Amygdala (tissue), 56 donors: ENCODE results near the gene HNRNPH2.

ENCODE experiments used
- DNase-seq, 56 donors: peaks; one replicate each; lab custom pipeline; 2025; lab: John Stamatoyannopoulos, UW

Gene HNRNPH2

GRCh38 chrX:101393530-101394305 lies 14.3 kb upstream of the HNRNPH2 start:
- no peak for DNase-seq

GRCh38 chrX:101394372-101394771 lies 13.7 kb upstream of the HNRNPH2 start:
- DNase-seq = no peak

- DNase-seq = no peak
Observed at GRCh38 chrX:101395789-101396188, 12.2 kb upstream of the HNRNPH2 start.

GRCh38 chrX:101397779-101398178 lies 10.2 kb upstream of the HNRNPH2 start:
- DNase-seq = no peak

- no peak for DNase-seq
Observed at GRCh38 chrX:101398694-101399093, 9.3 kb upstream of the HNRNPH2 start.

GRCh38 chrX:101399825-101400224 lies 8.2 kb upstream of the HNRNPH2 start:
- DNase-seq = no peak

- peak in 10 of 56 donors; percentile 3 to 29 (median 20) for DNase-seq
Observed at GRCh38 chrX:101407167-101407747, 765 bp upstream of the HNRNPH2 start.

GRCh38 chrX:101408532-101408841 lies 465 bp downstream of the HNRNPH2 start:
- DNase-seq = no peak

- DNase-seq = no peak
Observed at GRCh38 chrX:101409043-101409442, 1.0 kb downstream of the HNRNPH2 start.

GRCh38 chrX:101410461-101410860 lies 2.4 kb downstream of the HNRNPH2 start:
- no peak for DNase-seq

- DNase-seq = no peak
Observed at GRCh38 chrX:101411984-101412383, 4.0 kb downstream of the HNRNPH2 start.

GRCh38 chrX:101415180-101416145 lies 7.4 kb downstream of the HNRNPH2 start:
- DNase-seq = peak in 21 of 56 donors; percentile 1 to 71 (median 11)

GRCh38 chrX:101416691-101417090 lies 8.7 kb downstream of the HNRNPH2 start:
- no peak for DNase-seq

- peak in 2 of 56 donors; percentile 0 for DNase-seq
Observed at GRCh38 chrX:101417190-101417589, 9.2 kb downstream of the HNRNPH2 start.

- DNase-seq = peak in 49 of 56 donors; percentile 3 to 70 (median 33)
Observed at GRCh38 chrX:101417981-101418841, 10.2 kb downstream of the HNRNPH2 start.

- no peak for DNase-seq
Observed at GRCh38 chrX:101419489-101419888, 11.5 kb downstream of the HNRNPH2 start.

- DNase-seq = no peak
Observed at GRCh38 chrX:101427954-101428353, 19.9 kb downstream of the HNRNPH2 start.

GRCh38 chrX:101429934-101430333 lies 21.9 kb downstream of the HNRNPH2 start:
- DNase-seq = no peak

GRCh38 chrX:101430457-101431078 lies 22.5 kb downstream of the HNRNPH2 start:
- DNase-seq = no peak

- no peak for DNase-seq
Observed at GRCh38 chrX:101442085-101442484, 34.1 kb downstream of the HNRNPH2 start.
